HL-60 (cell line): ENCODE measurements around the gene ANO1.
"Not testable (repeated sequence)": the region's sequence is repeated elsewhere in the genome, so short reads cannot be mapped to it uniquely, and the experiment has no call there.

Experiments used
- DNase-seq, 2 experiments: peaks; one replicate each; pipeline ENCODE4 v3.0.0-alpha.2; 2010 to 2020; ENCODE audit warnings: low read depth in 1 of 2, low spot score in 1 of 2
- H3K27ac ChIP-seq: fragments of 250-450 bp; sonication (Bioruptor Pico); replicated peaks from 2 replicates; pipeline ENCODE4 v1.5.1; 2020; ENCODE audit warnings: mild to moderate bottlenecking, moderate library complexity
- H3K27me3 ChIP-seq: fragments of 250-450 bp; sonication (Bioruptor Pico); 2 replicates; pipeline ENCODE4 v1.5.1; 2021; ENCODE audit warnings: mild to moderate bottlenecking, moderate library complexity; ENCODE audit not compliant: insufficient read depth, poor library complexity, severe bottlenecking
- H3K4me3 ChIP-seq: replicated peaks from 2 replicates; pipeline ENCODE4 v1.5.1; 2011; ENCODE audit warnings: mild to moderate bottlenecking, control low read depth, low read length; ENCODE audit not compliant: insufficient read depth
- CTCF ChIP-seq: IDR thresholded peaks from one replicate; pipeline ENCODE4 v1.5.1; 2011; ENCODE audit warnings: low read length, control low read depth, inconsistent platforms; ENCODE audit not compliant: insufficient read depth
- GABPA ChIP-seq: IDR thresholded peaks from 2 replicates; pipeline ENCODE4 v1.6.1; 2012; ENCODE audit warnings: low read depth
- POLR2AphosphoS5 ChIP-seq: IDR thresholded peaks from 2 replicates; pipeline ENCODE4 v1.6.1; 2012; ENCODE audit warnings: low read depth
- SPI1 ChIP-seq: IDR thresholded peaks from 2 replicates; pipeline ENCODE4 v1.6.1; 2012; ENCODE audit warnings: low read depth, mild to moderate bottlenecking, borderline replicate concordance
- TF ChIP-seq, protein P1 (sequence below): IDR thresholded peaks from 2 replicates; pipeline ENCODE4 v1.6.1; 2012; ENCODE audit warnings: low read depth; ENCODE audit not compliant: insufficient replicate concordance

ANO1 gene

DNA sequence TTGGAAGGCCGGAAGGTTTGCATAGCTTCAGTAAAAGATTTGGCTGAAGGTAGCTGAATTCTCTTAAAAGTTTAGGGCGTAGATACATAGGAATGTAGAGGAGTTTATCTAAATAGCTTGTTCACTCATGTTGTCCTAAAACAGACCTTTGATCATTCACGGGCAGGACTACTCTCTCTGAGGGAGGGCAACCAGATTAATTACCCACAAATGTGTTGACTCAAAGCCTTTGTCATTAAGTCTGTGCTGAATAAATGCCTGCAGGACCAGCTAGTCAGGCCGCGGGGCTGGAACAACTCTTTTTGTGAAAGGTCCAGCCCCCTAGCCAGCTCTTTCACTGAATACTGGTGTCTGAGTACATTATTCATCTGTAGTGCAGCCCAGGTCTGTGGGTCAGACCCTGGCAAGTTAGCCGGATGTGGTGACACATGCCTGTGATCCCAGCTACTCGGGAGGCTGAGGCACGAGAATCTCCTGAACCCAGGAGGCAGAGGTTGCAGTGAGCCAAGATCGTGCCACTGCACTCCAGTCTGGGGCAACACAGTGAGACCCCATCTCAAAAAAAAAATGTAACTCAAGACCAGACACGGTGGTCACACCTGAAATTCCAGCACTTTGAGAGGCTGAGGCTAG is 122.2 kb downstream of the ANO1 start:
- no peak overlapping the region for H3K4me3 ChIP-seq
- TF ChIP-seq CTCF (no peak), GABPA (no peak), SPI1 (no peak), POLR2AphosphoS5 (no peak)
- TF ChIP-seq, protein P1, sequence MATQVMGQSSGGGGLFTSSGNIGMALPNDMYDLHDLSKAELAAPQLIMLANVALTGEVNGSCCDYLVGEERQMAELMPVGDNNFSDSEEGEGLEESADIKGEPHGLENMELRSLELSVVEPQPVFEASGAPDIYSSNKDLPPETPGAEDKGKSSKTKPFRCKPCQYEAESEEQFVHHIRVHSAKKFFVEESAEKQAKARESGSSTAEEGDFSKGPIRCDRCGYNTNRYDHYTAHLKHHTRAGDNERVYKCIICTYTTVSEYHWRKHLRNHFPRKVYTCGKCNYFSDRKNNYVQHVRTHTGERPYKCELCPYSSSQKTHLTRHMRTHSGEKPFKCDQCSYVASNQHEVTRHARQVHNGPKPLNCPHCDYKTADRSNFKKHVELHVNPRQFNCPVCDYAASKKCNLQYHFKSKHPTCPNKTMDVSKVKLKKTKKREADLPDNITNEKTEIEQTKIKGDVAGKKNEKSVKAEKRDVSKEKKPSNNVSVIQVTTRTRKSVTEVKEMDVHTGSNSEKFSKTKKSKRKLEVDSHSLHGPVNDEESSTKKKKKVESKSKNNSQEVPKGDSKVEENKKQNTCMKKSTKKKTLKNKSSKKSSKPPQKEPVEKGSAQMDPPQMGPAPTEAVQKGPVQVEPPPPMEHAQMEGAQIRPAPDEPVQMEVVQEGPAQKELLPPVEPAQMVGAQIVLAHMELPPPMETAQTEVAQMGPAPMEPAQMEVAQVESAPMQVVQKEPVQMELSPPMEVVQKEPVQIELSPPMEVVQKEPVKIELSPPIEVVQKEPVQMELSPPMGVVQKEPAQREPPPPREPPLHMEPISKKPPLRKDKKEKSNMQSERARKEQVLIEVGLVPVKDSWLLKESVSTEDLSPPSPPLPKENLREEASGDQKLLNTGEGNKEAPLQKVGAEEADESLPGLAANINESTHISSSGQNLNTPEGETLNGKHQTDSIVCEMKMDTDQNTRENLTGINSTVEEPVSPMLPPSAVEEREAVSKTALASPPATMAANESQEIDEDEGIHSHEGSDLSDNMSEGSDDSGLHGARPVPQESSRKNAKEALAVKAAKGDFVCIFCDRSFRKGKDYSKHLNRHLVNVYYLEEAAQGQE, result no peak

DNA sequence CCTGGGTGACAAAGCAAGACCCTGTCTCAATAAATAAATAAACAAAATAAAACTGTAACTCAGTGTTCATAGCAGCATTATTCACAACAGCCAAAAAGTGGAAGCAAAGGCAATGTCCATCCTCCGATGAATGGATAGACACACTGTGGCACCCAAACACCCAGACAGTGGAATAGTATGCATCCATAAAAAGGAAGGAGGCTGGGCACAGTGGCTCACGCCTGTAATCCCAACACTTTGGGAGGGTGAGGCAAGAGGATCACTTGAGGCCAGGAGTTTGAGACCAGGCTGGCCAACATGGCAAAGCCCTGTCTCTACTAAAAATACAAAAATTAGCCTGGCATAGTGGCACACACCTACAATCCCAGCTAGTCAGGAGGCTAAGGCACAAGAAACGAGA is 122.9 kb downstream of the ANO1 start:
- not testable (repeated sequence) for H3K4me3 ChIP-seq, DNase-seq, H3K27ac ChIP-seq, H3K27me3 ChIP-seq

More for the DNA sequence above, 122.2 kb downstream of the ANO1 start:
- Histone ChIP-seq H3K27ac (no peak overlapping the region), H3K27me3 (no peaks in the 10 kb centered on the region)
- DNase-seq, result no peak

DNA sequence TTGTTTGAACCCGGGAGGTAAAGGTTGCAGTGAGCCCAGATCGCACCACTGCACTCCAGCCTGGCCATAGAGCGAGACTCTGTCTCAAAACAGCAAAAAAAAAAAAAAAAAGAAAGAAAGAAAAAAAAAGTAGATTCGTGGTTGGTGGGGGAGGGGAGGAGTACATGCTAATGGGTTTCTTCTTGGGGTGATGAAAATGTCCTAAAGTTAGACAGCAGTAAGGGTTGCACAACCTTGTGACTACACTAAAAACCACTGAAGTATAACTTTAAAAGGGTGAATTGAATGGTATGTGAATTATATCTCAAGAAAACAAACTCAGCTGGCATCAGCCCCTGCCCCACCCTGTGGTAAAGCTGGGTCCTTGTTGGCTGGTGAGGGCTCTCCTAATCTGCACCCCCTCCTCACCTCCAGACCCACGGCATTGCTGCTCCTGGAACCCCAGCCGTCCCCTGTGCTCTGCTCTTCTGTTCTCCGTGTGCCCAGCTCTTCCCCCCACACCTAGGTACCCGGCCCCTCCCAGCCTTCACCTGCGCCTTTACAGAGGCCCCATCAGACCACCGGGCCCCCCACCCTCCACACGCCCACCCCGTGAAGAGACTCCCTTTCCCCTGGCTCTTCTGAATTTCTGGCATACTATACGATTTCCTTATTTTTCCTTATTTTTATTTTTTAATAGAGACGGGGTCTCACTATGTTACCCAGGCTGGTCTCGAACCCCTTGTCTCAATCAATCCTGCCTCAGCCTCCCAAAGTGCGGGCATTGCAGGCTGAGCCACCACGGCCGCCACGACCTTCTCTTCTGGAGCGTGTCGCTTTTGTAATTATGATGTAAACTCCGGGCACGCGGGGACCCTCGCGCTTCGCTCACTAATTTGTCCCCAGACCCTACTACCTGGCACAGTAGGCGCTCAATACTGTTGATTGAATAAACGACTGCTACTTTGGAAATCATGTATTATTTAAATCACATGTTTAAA is 124.1 kb downstream of the ANO1 start:
- peak; percentile 55 to 69 for DNase-seq
- Histone ChIP-seq H3K27ac (peak overlapping the region; percentile 95), H3K27me3 (no peaks in the 10 kb centered on the region), H3K4me3 (peak overlapping the region; percentile 82)
- TF ChIP-seq POLR2AphosphoS5 (no peak; the same call in 1 of the 2 replicates), GABPA (no peak), SPI1 (no peak), CTCF (no peak)
- TF ChIP-seq, protein P1, result no peak

GRCh38 chr11:70202920-70203750 is 125.0 kb downstream of the ANO1 start, which contains the start of gene FADD:
FADD (plus strand) TSS chr11:70203296; CDS start chr11:70203460, 164 bp downstream.
- Histone ChIP-seq H3K4me3 (peak within 1 kb of the TSS; percentile 82), H3K27me3 (no peaks in the 10 kb centered on the region), H3K27ac (peak within 1 kb of the TSS; percentile 95)
- peak; percentile 88 to 92 for DNase-seq
- TF ChIP-seq, protein P1, result peak; percentile 66
- peak; percentile 90 for TF ChIP-seq POLR2AphosphoS5
- TF ChIP-seq SPI1, result no peak; the same call in 1 of the 2 replicates
